ENCODE measurements around the gene BICD2.
"Not testable (repeated sequence)": the region's sequence is repeated elsewhere in the genome, so short reads cannot be mapped to it uniquely, and the experiment has no call there.

Gene BICD2

GRCh38 chr9:92764381-92764987, at the start of gene BICD2:
Gene BICD2 (minus strand): TSS chr9:92764833. CDS start chr9:92764744, 89 bp downstream.
- DNase-seq, result no peak

GRCh38 chr9:92809629-92810326, 45.1 kb upstream of the BICD2 start:
- not testable (repeated sequence) for DNase-seq

GRCh38 chr9:92808726-92809451, 44.3 kb upstream of the BICD2 start:
- no peak for DNase-seq

GRCh38 chr9:92807757-92808725, 43.4 kb upstream of the BICD2 start:
- DNase-seq, result no peak

DNA sequence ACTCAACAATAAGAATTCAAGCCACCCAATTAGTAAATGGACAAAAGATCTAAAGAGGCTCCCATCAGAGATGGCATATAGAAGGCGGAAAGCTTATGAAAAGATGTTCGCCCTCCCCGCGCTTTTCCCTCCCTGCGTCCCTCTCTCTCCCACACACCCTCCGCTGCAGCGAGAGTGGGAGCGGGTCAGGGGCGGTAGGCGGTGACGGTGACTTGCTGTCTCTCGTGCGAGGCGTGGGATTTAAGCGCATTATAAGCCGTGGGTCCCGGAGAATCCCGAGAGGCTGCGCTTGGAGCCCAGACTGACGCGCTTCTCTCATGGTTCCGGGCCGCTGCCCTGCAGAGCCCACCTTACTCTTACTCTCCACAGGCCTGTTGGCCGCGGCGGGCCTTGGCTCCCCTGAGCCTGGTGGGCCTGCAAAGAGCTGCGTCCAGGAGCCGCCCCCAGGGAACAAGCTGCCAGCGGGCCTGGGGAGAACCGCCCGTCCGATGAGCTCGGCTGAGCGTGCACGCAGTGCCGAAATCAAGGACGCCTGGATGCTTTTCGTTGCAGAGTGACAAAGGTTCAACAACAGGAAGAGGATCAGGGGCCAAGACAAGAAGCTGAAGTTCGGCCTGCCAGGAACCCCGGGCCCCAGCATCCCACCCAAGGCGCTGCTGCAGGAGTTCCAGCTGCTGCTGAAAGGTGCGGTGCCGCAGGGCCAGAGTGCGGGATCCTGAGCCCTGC, 42.6 kb upstream of the BICD2 start:
- no peak for DNase-seq

DNA sequence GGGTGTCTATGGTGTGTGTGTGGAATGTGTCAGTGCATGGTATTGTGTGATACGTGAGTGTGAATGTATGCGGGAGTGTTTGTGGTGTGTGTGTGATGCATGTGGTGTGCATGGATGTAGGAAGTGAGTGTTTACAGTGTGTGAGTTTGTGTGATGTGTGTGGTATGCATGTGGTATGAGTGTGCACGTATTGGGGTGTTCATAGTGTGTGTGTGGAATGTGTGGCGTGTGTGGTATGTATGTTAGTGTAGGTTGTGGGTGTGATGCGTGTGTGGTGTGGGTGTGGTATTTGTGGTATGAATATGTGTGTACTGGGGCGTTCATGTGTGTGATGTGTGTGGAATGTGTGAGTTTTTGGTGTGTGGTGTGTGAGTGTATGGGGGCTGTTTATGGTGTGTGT, 40.1 kb upstream of the BICD2 start:
- no peak for DNase-seq

GRCh38 chr9:92798358-92798757, 33.7 kb upstream of the BICD2 start:
- DNase-seq, result no peak

- not testable (repeated sequence) for DNase-seq
These were observed 31.7 kb upstream of the BICD2 start for GRCh38 chr9:92796337-92796804.

GRCh38 chr9:92795598-92796336, 31.1 kb upstream of the BICD2 start:
- DNase-seq, result no peak

GRCh38 chr9:92795000-92795399, 30.4 kb upstream of the BICD2 start:
- DNase-seq, result no peak

DNA sequence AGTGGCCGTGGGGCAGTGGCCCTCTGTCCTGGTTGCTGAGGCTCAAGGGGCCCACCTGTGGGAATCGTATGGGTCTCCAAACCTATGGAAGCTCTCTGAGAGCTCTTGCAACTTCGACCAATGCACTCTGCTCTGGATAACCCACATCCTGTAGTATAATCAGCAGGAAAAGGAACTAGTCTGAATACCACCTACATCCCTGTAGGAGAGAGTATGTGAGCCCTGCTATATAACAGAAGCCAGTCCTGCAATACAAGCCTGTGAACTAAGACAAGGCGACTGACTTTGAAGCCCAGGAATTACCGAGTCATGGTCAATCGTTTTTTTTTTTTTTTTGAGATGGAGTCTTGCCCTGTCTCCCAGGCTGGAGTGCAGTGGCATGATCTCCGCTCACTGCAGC, 29.8 kb upstream of the BICD2 start:
- no peak for DNase-seq

GRCh38 chr9:92790542-92791527, 26.2 kb upstream of the BICD2 start:
- DNase-seq, result no peak

DNA sequence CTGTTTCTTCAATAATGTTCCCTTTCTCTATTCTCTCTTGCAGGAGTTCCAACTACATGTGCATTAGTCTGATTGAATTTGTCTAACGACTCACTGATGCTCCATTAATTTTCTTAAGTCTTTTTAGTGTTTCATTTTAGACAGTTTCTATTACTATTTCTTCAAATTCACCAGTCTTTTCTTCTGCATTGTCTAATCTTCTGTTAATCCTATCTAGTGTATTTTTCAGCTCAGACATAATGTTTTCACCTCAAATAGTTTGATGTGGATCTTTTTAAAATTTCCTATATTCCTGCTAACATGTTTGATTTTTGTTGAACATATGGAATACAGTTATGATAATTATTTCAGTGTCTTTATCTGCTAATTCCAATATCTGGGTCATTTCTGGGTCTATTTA, 21.7 kb upstream of the BICD2 start:
- no peak for DNase-seq

GRCh38 chr9:92781899-92782298, 17.3 kb upstream of the BICD2 start:
- no peak for DNase-seq

DNA sequence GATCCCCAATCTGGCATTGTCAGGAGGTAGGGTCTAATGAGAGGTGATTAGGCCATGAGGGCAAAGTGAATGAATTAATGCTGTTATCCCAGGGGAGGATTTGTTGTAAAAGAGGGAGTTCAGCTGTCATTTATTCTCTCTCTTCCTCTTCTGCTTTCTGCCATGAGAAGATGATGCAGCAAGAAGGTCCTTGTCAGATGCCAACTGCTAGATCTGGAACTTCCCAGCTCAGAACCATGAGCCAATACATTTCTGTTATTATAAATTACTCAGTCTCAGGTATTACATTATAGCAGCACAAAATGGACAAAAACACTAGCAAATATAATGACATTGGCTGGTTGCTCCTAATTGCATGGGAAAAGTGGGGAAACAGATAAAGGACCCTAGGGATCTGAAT, 15.6 kb upstream of the BICD2 start:
- DNase-seq, result no peak

GRCh38 chr9:92775466-92775865, 10.8 kb upstream of the BICD2 start:
- DNase-seq, result no peak

DNA sequence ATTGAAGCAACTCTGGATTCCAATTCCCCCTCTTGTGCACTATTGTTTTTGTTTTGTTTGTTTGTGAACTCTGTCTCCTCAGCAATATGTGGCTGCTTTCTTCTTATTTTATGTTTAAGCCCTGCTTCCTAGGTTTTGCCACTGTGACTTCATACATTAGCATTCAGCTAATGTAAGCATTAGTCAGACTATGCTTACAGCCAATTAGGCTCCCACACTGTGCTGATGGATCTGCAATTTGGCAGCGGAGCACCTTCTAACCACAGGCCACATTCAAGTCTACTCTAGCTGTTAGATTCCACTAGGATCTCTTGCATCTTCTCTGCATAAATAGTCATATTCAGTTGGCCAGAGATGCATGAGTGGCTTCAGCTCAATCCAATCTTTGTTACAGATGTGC, 9.6 kb upstream of the BICD2 start:
- no peak for DNase-seq

- DNase-seq, result no peak
These were observed 9.2 kb upstream of the BICD2 start for GRCh38 chr9:92773810-92774209.

GRCh38 chr9:92771309-92771708, 6.7 kb upstream of the BICD2 start:
- DNase-seq, result no peak

GRCh38 chr9:92770360-92770995, 5.8 kb upstream of the BICD2 start:
- DNase-seq, result no peak
